Neural progenitor cell (in vitro differentiated cells): ENCODE data around the gene ACOX3. TPM values are rescaled to one million over a fixed set of nuclear protein-coding genes. Genes with fewer than 3 reads are reported as not detected.
A peak's percentile ranks its signal among the peaks of the same experiment; 100 is the strongest.

Source experiments
- DNase-seq: peaks from one replicate; pipeline ENCODE4 v3.0.0-alpha.2; 2016; ENCODE audit warnings: low spot score
- H2AFZ ChIP-seq: fragments of 200-600 bp; sonication (generic); replicated peaks from 2 replicates; pipeline ENCODE4 v1.6.1; 2016; ENCODE audit warnings: antibody characterized with exemption
- H3F3A ChIP-seq: fragments of 200-600 bp; sonication (generic); 2 replicates; pipeline ENCODE4 v1.6.1; 2016; ENCODE audit warnings: antibody characterized with exemption, low read depth
- H3K27ac ChIP-seq: fragments of 200-600 bp; sonication (generic); 2 replicates; pipeline ENCODE4 v1.5.1; 2016; ENCODE audit warnings: mild to moderate bottlenecking
- H3K27me3 ChIP-seq: fragments of 200-600 bp; sonication (generic); 2 replicates; pipeline ENCODE4 v1.6.1; 2016; ENCODE audit warnings: mild to moderate bottlenecking, moderate library complexity
- H3K36me3 ChIP-seq: fragments of 200-600 bp; sonication (generic); 2 replicates; pipeline ENCODE4 v1.5.1; 2016
- H3K4me1 ChIP-seq: fragments of 200-600 bp; sonication (generic); 2 replicates; pipeline ENCODE4 v1.6.1; 2016; ENCODE audit warnings: mixed run types
- H3K4me2 ChIP-seq: fragments of 200-600 bp; sonication (generic); 2 replicates; pipeline ENCODE4 v1.6.1; 2016
- H3K4me3 ChIP-seq: fragments of 200-600 bp; sonication (generic); 2 replicates; pipeline ENCODE4 v1.5.1; 2016
- H3K79me2 ChIP-seq: fragments of 200-600 bp; sonication (generic); 2 replicates; pipeline ENCODE4 v1.6.1; 2016; ENCODE audit warnings: low read depth
- H3K9ac ChIP-seq: fragments of 200-600 bp; sonication (generic); 2 replicates; pipeline ENCODE4 v1.6.1; 2016
- H3K9me3 ChIP-seq: fragments of 200-600 bp; sonication (generic); 2 replicates; pipeline ENCODE4 v1.5.1; 2016; ENCODE audit warnings: low read depth
- H4K20me1 ChIP-seq: fragments of 200-600 bp; sonication (generic); 2 replicates; pipeline ENCODE4 v1.6.1; 2016; ENCODE audit warnings: low read depth
- H3K27ac Mint-ChIP-seq: 3 replicates; pipeline ENCODE4 v1.8.0; 2021; ENCODE audit warnings: mixed read lengths
- H3K27me3 Mint-ChIP-seq: 2 replicates; pipeline ENCODE4 v1.8.0; 2022; ENCODE audit warnings: low read depth, mild to moderate bottlenecking, inconsistent platforms, moderate library complexity, mixed read lengths; ENCODE audit not compliant: insufficient read depth
- H3K36me3 Mint-ChIP-seq: 3 replicates; pipeline ENCODE4 v1.8.0; 2021; ENCODE audit warnings: mixed read lengths
- H3K4me1 Mint-ChIP-seq: 3 replicates; pipeline ENCODE4 v1.8.0; 2021; ENCODE audit warnings: mixed read lengths
- H3K4me3 Mint-ChIP-seq: 3 replicates; pipeline ENCODE4 v1.8.0; 2021; ENCODE audit warnings: mild to moderate bottlenecking, moderate library complexity, mixed read lengths
- H3K9me3 Mint-ChIP-seq: 3 replicates; pipeline ENCODE4 v1.8.0; 2020; ENCODE audit warnings: mixed read lengths
- EZH2 ChIP-seq: fragments of 200-600 bp; sonication (generic); IDR thresholded peaks from 2 replicates; pipeline ENCODE4 v1.6.1; 2017; ENCODE audit warnings: antibody characterized with exemption, mild to moderate bottlenecking, moderate library complexity
- EZH2phosphoT487 ChIP-seq: fragments of 200-600 bp; sonication (generic); IDR thresholded peaks from 2 replicates; pipeline ENCODE4 v1.6.1; 2017; ENCODE audit warnings: antibody characterized with exemption
- small RNA-seq: library from RNA; depleted of rRNA; stranded (forward); fragments of <200 nt; gene quantifications from one replicate; pipeline ENCODE3, GENCODE V24; 2015
- total RNA-seq: library from RNA; depleted of rRNA; stranded (reverse); fragments of >200 nt; gene quantifications from 2 replicates; pipeline ENCODE4 v1.2.3, GENCODE V29; 2015; ENCODE audit warnings: low replicate concordance
- TF ChIP-seq, protein P1 (sequence below): fragments of 200-600 bp; sonication (generic); IDR thresholded peaks from 2 replicates; pipeline ENCODE4 v1.5.1; 2017; ENCODE audit warnings: antibody characterized with exemption, mild to moderate bottlenecking

The ACOX3 gene
- total RNA-seq, 1 donor from 2014 or later, result 14.0 TPM

DNA sequence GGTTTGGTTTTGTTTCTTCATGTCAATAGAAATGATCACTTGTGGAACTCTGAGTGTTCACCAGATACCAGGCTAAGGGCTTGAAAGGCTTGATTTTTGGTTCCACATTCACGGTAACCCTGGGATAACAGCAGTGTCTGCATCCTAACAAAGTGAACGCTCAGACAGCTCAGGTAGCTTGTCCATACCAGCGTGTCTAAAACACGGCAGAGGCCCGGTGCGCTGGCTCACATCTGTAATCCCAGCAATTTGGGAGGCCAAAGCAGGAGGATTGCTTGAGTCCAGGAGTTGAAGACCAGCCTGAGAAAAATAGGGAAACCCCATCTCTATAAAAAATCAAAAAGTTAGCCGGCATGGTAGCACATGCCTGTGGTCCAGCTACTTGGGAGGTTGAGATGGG lies 122.0 kb downstream of the ACOX3 start:
- H3F3A ChIP-seq, result peaks cover 8% of the 10 kb centered on the region
- no peak overlapping the region for H3K9ac ChIP-seq
- Mint-ChIP-seq H3K4me1 (peaks cover 26% of the 10 kb centered on the region), H3K9me3 (peaks cover 10% of the 10 kb centered on the region), H3K4me3 (no peak overlapping the region), H3K36me3 (no peaks in the 10 kb centered on the region), H3K27ac (no peak overlapping the region), H3K27me3 (peaks cover 15% of the 10 kb centered on the region)
- H2AFZ ChIP-seq, result no peak overlapping the region
- no peak for DNase-seq
- H3K36me3 ChIP-seq, result no peaks in the 10 kb centered on the region
- TF ChIP-seq EZH2phosphoT487 (no peak), EZH2 (no peak)
- TF ChIP-seq, protein P1, sequence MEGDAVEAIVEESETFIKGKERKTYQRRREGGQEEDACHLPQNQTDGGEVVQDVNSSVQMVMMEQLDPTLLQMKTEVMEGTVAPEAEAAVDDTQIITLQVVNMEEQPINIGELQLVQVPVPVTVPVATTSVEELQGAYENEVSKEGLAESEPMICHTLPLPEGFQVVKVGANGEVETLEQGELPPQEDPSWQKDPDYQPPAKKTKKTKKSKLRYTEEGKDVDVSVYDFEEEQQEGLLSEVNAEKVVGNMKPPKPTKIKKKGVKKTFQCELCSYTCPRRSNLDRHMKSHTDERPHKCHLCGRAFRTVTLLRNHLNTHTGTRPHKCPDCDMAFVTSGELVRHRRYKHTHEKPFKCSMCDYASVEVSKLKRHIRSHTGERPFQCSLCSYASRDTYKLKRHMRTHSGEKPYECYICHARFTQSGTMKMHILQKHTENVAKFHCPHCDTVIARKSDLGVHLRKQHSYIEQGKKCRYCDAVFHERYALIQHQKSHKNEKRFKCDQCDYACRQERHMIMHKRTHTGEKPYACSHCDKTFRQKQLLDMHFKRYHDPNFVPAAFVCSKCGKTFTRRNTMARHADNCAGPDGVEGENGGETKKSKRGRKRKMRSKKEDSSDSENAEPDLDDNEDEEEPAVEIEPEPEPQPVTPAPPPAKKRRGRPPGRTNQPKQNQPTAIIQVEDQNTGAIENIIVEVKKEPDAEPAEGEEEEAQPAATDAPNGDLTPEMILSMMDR, result no peak
- peaks cover 18% of the 10 kb centered on the region for H3K4me1 ChIP-seq
- H3K79me2 ChIP-seq, result no peaks in the 10 kb centered on the region
- no peaks in the 10 kb centered on the region for H3K27me3 ChIP-seq
- H3K27ac ChIP-seq, result no peak overlapping the region
- H3K4me3 ChIP-seq, result no peak overlapping the region
- H3K4me2 ChIP-seq, result no peak overlapping the region
- no peaks in the 10 kb centered on the region for H4K20me1 ChIP-seq
- no peaks in the 10 kb centered on the region for H3K9me3 ChIP-seq

DNA sequence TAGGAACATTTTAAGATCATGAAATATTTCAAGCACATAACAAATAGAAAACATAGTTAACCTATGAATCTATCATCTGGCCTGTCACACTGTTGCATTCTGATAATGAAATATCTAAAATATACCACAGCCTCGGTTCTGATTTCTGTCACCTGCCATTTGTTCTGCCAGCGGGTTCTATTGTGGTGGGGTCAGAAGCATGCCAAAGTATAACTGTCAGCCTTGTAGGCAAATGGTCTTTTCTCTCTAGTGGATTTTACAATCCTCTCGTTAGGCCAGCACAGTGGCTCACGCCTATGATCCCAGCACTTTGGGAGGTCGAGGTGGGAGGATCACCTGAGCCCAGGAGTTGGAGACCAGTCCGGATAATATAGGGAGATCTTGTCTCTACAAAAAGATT lies 123.0 kb downstream of the ACOX3 start:
- Histone ChIP-seq H3K27me3 (no peaks in the 10 kb centered on the region), H3K9me3 (no peaks in the 10 kb centered on the region), H2AFZ (no peak overlapping the region), H4K20me1 (no peaks in the 10 kb centered on the region), H3K4me1 (peaks cover 18% of the 10 kb centered on the region), H3F3A (peaks cover 8% of the 10 kb centered on the region), H3K9ac (no peak overlapping the region), H3K4me3 (no peak overlapping the region), H3K4me2 (no peak overlapping the region), H3K79me2 (no peaks in the 10 kb centered on the region), H3K36me3 (no peaks in the 10 kb centered on the region), H3K27ac (no peak overlapping the region)
- H3K27me3 Mint-ChIP-seq, result peaks cover 15% of the 10 kb centered on the region
- no peak for DNase-seq
- H3K36me3 Mint-ChIP-seq, result no peaks in the 10 kb centered on the region
- no peak for TF ChIP-seq EZH2phosphoT487
- TF ChIP-seq, protein P1, result no peak
- TF ChIP-seq EZH2, result no peak
- H3K4me1 Mint-ChIP-seq, result peaks cover 26% of the 10 kb centered on the region
- H3K4me3 Mint-ChIP-seq, result no peak overlapping the region
- H3K9me3 Mint-ChIP-seq, result peaks cover 15% of the 10 kb centered on the region
- no peak overlapping the region for H3K27ac Mint-ChIP-seq

DNA sequence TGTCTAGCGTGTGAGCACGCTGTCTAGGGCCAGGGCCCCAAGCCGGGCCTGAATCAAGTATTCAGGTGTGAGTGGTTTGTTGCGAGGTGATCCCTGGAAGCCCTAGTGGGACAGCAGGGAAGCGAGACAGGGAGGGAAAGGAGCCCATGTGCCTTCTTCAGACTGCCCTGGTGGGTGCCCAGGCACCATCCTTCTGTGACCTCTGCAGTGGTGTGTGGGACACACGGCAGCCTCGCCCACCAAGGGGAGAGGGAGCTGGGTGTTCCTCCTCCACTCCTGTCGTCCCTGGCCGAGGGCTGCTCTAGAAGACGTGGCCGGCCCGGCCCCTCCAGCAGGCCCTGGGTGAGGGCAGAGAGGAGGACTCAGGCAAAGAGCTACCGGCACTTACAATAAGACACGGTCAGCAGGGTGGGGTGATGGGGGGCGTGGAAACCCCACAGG lies 123.6 kb downstream of the ACOX3 start:
- Histone ChIP-seq H3K4me3 (no peak overlapping the region), H3K4me1 (peaks cover 18% of the 10 kb centered on the region), H3K9me3 (no peaks in the 10 kb centered on the region), H3K9ac (no peak overlapping the region), H3K27ac (no peak overlapping the region), H3K36me3 (no peaks in the 10 kb centered on the region), H3F3A (peaks cover 8% of the 10 kb centered on the region), H3K79me2 (no peaks in the 10 kb centered on the region), H2AFZ (no peak overlapping the region), H3K4me2 (no peak overlapping the region), H4K20me1 (no peaks in the 10 kb centered on the region), H3K27me3 (no peaks in the 10 kb centered on the region)
- Mint-ChIP-seq H3K36me3 (no peaks in the 10 kb centered on the region), H3K27me3 (peaks cover 18% of the 10 kb centered on the region), H3K9me3 (peaks cover 19% of the 10 kb centered on the region), H3K4me3 (peak overlapping the region; percentile 21), H3K4me1 (peaks cover 26% of the 10 kb centered on the region), H3K27ac (peak overlapping the region; percentile 13)
- DNase-seq, result no peak
- TF ChIP-seq EZH2phosphoT487 (no peak), EZH2 (no peak)
- TF ChIP-seq, protein P1, result no peak

Small RNA genes lying within 50 kb of the gene (small RNA-seq; reads per million reads assigned to genes)
- gene RNA5SP152, result 0.43 reads per million, percentile 47 among the genes with 10 or more reads in this experiment

Other genes with a start within 250 kb of the ACOX3 start
- 0.22 and 0.25 TPM in 2 replicates for gene SH3TC1, start 241.4 kb downstream of the ACOX3 start, total RNA-seq
- 1.6 and 2.3 TPM in 2 replicates for gene HTRA3, start 171.0 kb downstream of the ACOX3 start, total RNA-seq
- 19.9 and 24.2 TPM in 2 replicates for gene TRMT44, start 54 bp upstream of the ACOX3 start, total RNA-seq
- gene GPR78, start 139.7 kb upstream of the ACOX3 start, total RNA-seq, result 0.09 and 0.28 TPM in 2 replicates
- gene CPZ, start 152.0 kb upstream of the ACOX3 start, total RNA-seq, result 5.9 TPM in 1 of 2 replicates, not detected in the other